ENCODE measurements around the gene FOXJ3.

DNA sequence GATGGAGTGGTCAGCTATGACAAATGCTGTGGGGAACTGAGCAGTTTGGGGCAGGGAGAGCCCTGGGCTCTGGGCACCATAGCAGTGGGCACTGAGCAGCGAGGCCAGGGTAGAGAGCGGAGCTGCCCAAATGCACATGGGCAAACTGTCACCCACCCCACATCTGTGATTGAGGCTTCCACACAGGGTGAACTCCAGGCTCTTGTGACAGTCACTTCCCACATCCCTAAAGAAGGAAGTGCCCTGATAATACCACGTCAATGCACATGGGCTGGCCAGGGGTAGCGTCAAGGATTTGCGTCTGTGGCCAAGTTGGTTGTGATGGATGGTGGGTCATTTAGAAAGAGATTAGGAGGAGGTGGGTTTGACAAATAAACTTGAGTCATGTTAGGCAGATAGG, 184.4 kb downstream of the FOXJ3 start:
- TF ChIP-seq CTCF (IDR thresholded peaks at IDR 0.05; ENCODE audit: control extremely low read depth in 1 of 3, insufficient read depth in 1 of 3, low read depth in 1 of 3, low read length in 3 of 3) (no peak), POLR2A (IDR thresholded peaks at IDR 0.05; ENCODE audit: control extremely low read depth in 1 of 2, low read depth in 2 of 2, low read length in 2 of 2) (no peak), CHD2 (IDR thresholded peaks at IDR 0.05; ENCODE audit: low read length) (no peak), ZNF274 (IDR thresholded peaks at IDR 0.05; ENCODE audit: borderline replicate concordance, extremely low read depth, low read length) (no peak), SAP30 (IDR thresholded peaks at IDR 0.05; ENCODE audit: insufficient read depth, insufficient replicate concordance, low read length) (no peak), ATF2 (IDR thresholded peaks at IDR 0.05; ENCODE audit: low read length) (no peak), TAF1 (IDR thresholded peaks at IDR 0.05; ENCODE audit: low read depth, low read length) (no peak), ATF3 (IDR thresholded peaks at IDR 0.05; ENCODE audit: insufficient read depth, low read depth, low read length) (no peak), EZH2 (IDR thresholded peaks at IDR 0.05; ENCODE audit: low read depth, low read length, severe bottlenecking) (no peak), RFX5 (IDR thresholded peaks at IDR 0.05; ENCODE audit: borderline replicate concordance, low read depth, low read length) (no peak), POLR2AphosphoS5 (IDR thresholded peaks at IDR 0.05; ENCODE audit: low read depth, low read length) (no peak), YY1 (IDR thresholded peaks at IDR 0.05; ENCODE audit: low read depth, low read length) (no peak), CEBPB (IDR thresholded peaks at IDR 0.05; ENCODE audit: low read depth, low read length) (no peak), SRF (IDR thresholded peaks at IDR 0.05; ENCODE audit: low read depth, low read length) (no peak)

Data from H1 (cell line).